DMS114 treated with DMSO at 0.1 percent for 48 hours (cell line): ENCODE measurements around the gene FAM171A2.
A peak's percentile ranks its signal among the peaks of the same experiment; 100 is the strongest.
"Not testable (repeated sequence)": the region's sequence is repeated elsewhere in the genome, so short reads cannot be mapped to it uniquely, and the experiment has no call there.

Source experiments
- DNase-seq: peaks from one replicate; lab custom pipeline; 2025; ENCODE audit not compliant: unreplicated experiment; lab: John Stamatoyannopoulos, UW

Gene FAM171A2

GRCh38 chr17:44363613-44364159 is at the start of gene FAM171A2:
FAM171A2 (minus strand) TSS chr17:44363853; CDS start chr17:44363714, 139 bp downstream.
- peak; percentile 14 for DNase-seq

- DNase-seq, result no peak
Measured at GRCh38 chr17:44409309-44410028, 45.8 kb upstream of the FAM171A2 start.

GRCh38 chr17:44408786-44409185 is 45.1 kb upstream of the FAM171A2 start:
- no peak for DNase-seq

GRCh38 chr17:44402564-44403172 is 39.0 kb upstream of the FAM171A2 start:
- DNase-seq, result no peak

- DNase-seq, result peak; percentile 37
Measured at GRCh38 chr17:44400226-44400847, 36.7 kb upstream of the FAM171A2 start.

GRCh38 chr17:44398692-44399691 is 35.3 kb upstream of the FAM171A2 start:
- DNase-seq, result no peak

- no peak for DNase-seq
Measured at GRCh38 chr17:44397479-44398440, 34.1 kb upstream of the FAM171A2 start.

- DNase-seq, result no peak
Measured at GRCh38 chr17:44396946-44397345, 33.3 kb upstream of the FAM171A2 start.

- DNase-seq, result no peak
Measured at GRCh38 chr17:44394833-44395232, 31.2 kb upstream of the FAM171A2 start.

GRCh38 chr17:44394112-44394511 is 30.5 kb upstream of the FAM171A2 start:
- DNase-seq, result not testable (repeated sequence)

GRCh38 chr17:44390250-44390870 is 26.7 kb upstream of the FAM171A2 start:
- DNase-seq, result no peak

GRCh38 chr17:44389723-44390202 is 26.1 kb upstream of the FAM171A2 start:
- no peak for DNase-seq

- DNase-seq, result no peak
Measured at GRCh38 chr17:44389281-44389680, 25.6 kb upstream of the FAM171A2 start, which contains the start of gene ITGA2B. ITGA2B (minus strand) TSS chr17:44389649; CDS start chr17:44389473, 176 bp downstream.

GRCh38 chr17:44387804-44388203 is 24.2 kb upstream of the FAM171A2 start:
- no peak for DNase-seq

GRCh38 chr17:44386182-44386525 is 22.5 kb upstream of the FAM171A2 start:
- DNase-seq, result no peak

GRCh38 chr17:44385287-44386181 is 21.9 kb upstream of the FAM171A2 start:
- DNase-seq, result peak; percentile 43

- no peak for DNase-seq
Measured at GRCh38 chr17:44384823-44385286, 21.2 kb upstream of the FAM171A2 start.
